ENCODE results near the gene PAX5.

PAX5 gene

GRCh38 chr9:36791222-36791950 is 242.7 kb downstream of the PAX5 start:
- no peak for DNase-seq
- no peaks in the 10 kb centered on the region for H3K9me2 ChIP-seq (replicated peaks; ENCODE audit: insufficient read depth, low read length)
- H3K4me3 ChIP-seq (ENCODE audit: low read length) = no peak overlapping the region
- H3K27me3 ChIP-seq (replicated peaks; ENCODE audit: insufficient read depth, low read length) = no peaks in the 10 kb centered on the region
- no peak overlapping the region for H3K4me2 ChIP-seq (ENCODE audit: low read depth, low read length)
- no peak for TF ChIP-seq EZH2phosphoT487 (IDR thresholded peaks at IDR 0.05; ENCODE audit: low read length)
- TF ChIP-seq CTCF (IDR thresholded peaks at IDR 0.05; ENCODE audit: low read length) = no peak
- TF ChIP-seq EZH2 (optimal IDR thresholded peaks at IDR 0.05; ENCODE audit: low read depth, low read length) = no peak
- H3K27ac ChIP-seq (ENCODE audit: low read length) = no peak overlapping the region
- H3K4me1 ChIP-seq (ENCODE audit: low read length) = no peaks in the 10 kb centered on the region
- H2AFZ ChIP-seq (ENCODE audit: low read length) = no peak overlapping the region
- H3K79me2 ChIP-seq (ENCODE audit: low read length) = no peaks in the 10 kb centered on the region
- no peaks in the 10 kb centered on the region for H3F3A ChIP-seq (ENCODE audit: insufficient read depth, low read length)
- H4K20me1 ChIP-seq (ENCODE audit: insufficient read depth, low read length) = no peaks in the 10 kb centered on the region
- H3K9ac ChIP-seq (ENCODE audit: low read length) = no peak overlapping the region
- no peaks in the 10 kb centered on the region for H3K36me3 ChIP-seq (replicated peaks; ENCODE audit: insufficient read depth, low read length)
- H3K9me3 ChIP-seq (replicated peaks; ENCODE audit: insufficient read depth, low read length) = no peaks in the 10 kb centered on the region

- Histone ChIP-seq H3K9ac (ENCODE audit: low read length) (no peak overlapping the region), H3K4me1 (ENCODE audit: low read length) (no peaks in the 10 kb centered on the region), H3K27ac (ENCODE audit: low read length) (no peak overlapping the region), H2AFZ (ENCODE audit: low read length) (no peak overlapping the region), H3K9me3 (replicated peaks; ENCODE audit: insufficient read depth, low read length) (no peaks in the 10 kb centered on the region), H3K9me2 (replicated peaks; ENCODE audit: insufficient read depth, low read length) (no peaks in the 10 kb centered on the region), H3F3A (ENCODE audit: insufficient read depth, low read length) (no peaks in the 10 kb centered on the region), H3K36me3 (replicated peaks; ENCODE audit: insufficient read depth, low read length) (no peaks in the 10 kb centered on the region), H3K79me2 (ENCODE audit: low read length) (no peaks in the 10 kb centered on the region), H3K4me2 (ENCODE audit: low read depth, low read length) (no peak overlapping the region), H3K4me3 (ENCODE audit: low read length) (no peak overlapping the region), H3K27me3 (replicated peaks; ENCODE audit: insufficient read depth, low read length) (peaks cover under 1% of the 10 kb centered on the region; the same call in 1 of the 2 replicates), H4K20me1 (ENCODE audit: insufficient read depth, low read length) (no peaks in the 10 kb centered on the region)
- TF ChIP-seq EZH2 (optimal IDR thresholded peaks at IDR 0.05; ENCODE audit: low read depth, low read length) (no peak), EZH2phosphoT487 (IDR thresholded peaks at IDR 0.05; ENCODE audit: low read length) (no peak), CTCF (IDR thresholded peaks at IDR 0.05; ENCODE audit: low read length) (no peak)
- no peak for DNase-seq
Measured at GRCh38 chr9:36789886-36790285, 244.2 kb downstream of the PAX5 start.

- Histone ChIP-seq H3K27ac (ENCODE audit: low read length) (no peak overlapping the region), H3K4me2 (ENCODE audit: low read depth, low read length) (no peak overlapping the region), H2AFZ (ENCODE audit: low read length) (no peak overlapping the region), H3K9ac (ENCODE audit: low read length) (no peak overlapping the region), H3K9me2 (replicated peaks; ENCODE audit: insufficient read depth, low read length) (no peaks in the 10 kb centered on the region), H3K4me1 (ENCODE audit: low read length) (no peaks in the 10 kb centered on the region), H3K79me2 (ENCODE audit: low read length) (no peaks in the 10 kb centered on the region), H3F3A (ENCODE audit: insufficient read depth, low read length) (no peaks in the 10 kb centered on the region), H3K9me3 (replicated peaks; ENCODE audit: insufficient read depth, low read length) (no peaks in the 10 kb centered on the region), H3K27me3 (replicated peaks; ENCODE audit: insufficient read depth, low read length) (peaks cover 12% of the 10 kb centered on the region), H3K36me3 (replicated peaks; ENCODE audit: insufficient read depth, low read length) (no peaks in the 10 kb centered on the region), H3K4me3 (ENCODE audit: low read length) (no peak overlapping the region), H4K20me1 (ENCODE audit: insufficient read depth, low read length) (no peaks in the 10 kb centered on the region)
- TF ChIP-seq EZH2 (optimal IDR thresholded peaks at IDR 0.05; ENCODE audit: low read depth, low read length) (no peak), CTCF (IDR thresholded peaks at IDR 0.05; ENCODE audit: low read length) (peak; percentile 44)
- DNase-seq = no peak
Measured at GRCh38 chr9:36788534-36788933, 245.5 kb downstream of the PAX5 start.
